HEK293T (cell line): ENCODE results near the gene IFNA13.

ENCODE experiments used
- FOXK2 ChIP-seq: fragments of 450-650 bp; IDR thresholded peaks from 2 replicates; pipeline ENCODE4 v1.6.1; 2016; ENCODE audit warnings: mild to moderate bottlenecking
- SP1 ChIP-seq: fragments of 450-650 bp; IDR thresholded peaks from 2 replicates; pipeline ENCODE4 v1.6.1; 2017
- SUZ12 ChIP-seq: fragments of 450-650 bp; IDR thresholded peaks from 2 replicates; pipeline ENCODE4 v1.6.1; 2016; ENCODE audit warnings: mild to moderate bottlenecking
- TARDBP ChIP-seq: fragments of 450-650 bp; IDR thresholded peaks from 2 replicates; pipeline ENCODE4 v1.6.1; 2016

- TF ChIP-seq FOXK2 (no peak), TARDBP (no peak), SUZ12 (no peak), SP1 (no peak)
These were observed 27.1 kb downstream of the IFNA13 start for GRCh38 chr9:21340735-21341134.
